ENCODE measurements around the gene PSMB3.
A peak's percentile ranks its signal among the peaks of the same experiment; 100 is the strongest.

PSMB3 gene

DNA sequence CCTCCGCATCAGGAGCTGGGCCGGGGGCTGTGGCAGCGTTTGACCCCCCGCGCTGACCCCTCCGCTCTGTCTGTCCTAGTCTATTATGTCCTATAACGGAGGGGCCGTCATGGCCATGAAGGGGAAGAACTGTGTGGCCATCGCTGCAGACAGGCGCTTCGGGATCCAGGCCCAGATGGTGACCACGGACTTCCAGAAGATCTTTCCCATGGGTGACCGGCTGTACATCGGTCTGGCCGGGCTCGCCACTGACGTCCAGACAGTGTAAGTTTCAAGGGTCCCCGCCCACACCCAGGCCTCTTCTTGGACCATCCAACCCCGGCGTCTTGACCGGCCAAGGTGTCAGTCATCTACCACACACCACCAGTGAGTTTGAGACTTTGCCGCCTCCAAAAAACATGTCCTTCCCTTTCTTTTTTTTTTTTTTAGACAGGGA lies 548 bp downstream of the PSMB3 start:
- Histone ChIP-seq H3K27me3 (ENCODE audit: insufficient read depth, low read depth, severe bottlenecking) (no peaks in the 10 kb centered on the region), H3K36me3 (peaks cover 39% of the 10 kb centered on the region), H3K9me3 (ENCODE audit: severe bottlenecking) (no peaks in the 10 kb centered on the region), H3K4me3 (ENCODE audit: low read depth, low read length) (peak overlapping the region; percentile 92), H3K27ac (peak overlapping the region; percentile 74)
- TF ChIP-seq, protein P1, sequence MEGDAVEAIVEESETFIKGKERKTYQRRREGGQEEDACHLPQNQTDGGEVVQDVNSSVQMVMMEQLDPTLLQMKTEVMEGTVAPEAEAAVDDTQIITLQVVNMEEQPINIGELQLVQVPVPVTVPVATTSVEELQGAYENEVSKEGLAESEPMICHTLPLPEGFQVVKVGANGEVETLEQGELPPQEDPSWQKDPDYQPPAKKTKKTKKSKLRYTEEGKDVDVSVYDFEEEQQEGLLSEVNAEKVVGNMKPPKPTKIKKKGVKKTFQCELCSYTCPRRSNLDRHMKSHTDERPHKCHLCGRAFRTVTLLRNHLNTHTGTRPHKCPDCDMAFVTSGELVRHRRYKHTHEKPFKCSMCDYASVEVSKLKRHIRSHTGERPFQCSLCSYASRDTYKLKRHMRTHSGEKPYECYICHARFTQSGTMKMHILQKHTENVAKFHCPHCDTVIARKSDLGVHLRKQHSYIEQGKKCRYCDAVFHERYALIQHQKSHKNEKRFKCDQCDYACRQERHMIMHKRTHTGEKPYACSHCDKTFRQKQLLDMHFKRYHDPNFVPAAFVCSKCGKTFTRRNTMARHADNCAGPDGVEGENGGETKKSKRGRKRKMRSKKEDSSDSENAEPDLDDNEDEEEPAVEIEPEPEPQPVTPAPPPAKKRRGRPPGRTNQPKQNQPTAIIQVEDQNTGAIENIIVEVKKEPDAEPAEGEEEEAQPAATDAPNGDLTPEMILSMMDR (IDR thresholded peaks at IDR 0.05; ENCODE audit: low read depth, low read length) = no peak
- no peak for DNase-seq

DNA sequence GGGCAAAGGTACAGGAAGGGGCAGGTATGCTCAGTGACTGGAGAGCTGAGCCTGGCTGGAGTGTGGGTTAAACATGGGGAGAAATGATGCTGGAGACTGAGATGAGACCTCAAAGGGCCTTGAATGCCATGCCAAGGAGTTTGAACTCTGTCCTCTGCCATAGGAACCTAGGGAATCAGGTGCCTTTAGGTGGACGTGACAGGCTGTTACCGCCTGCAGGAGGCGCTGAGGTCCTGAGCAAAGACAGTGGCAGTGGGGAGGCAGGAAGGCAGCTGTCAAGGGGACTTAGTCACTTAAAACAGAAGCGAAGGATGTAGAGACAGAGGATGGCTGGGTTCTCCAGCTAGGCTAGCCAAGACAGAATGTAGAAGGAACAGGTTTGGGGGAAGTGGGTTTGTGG lies 9.1 kb downstream of the PSMB3 start:
- peaks cover 71% of the 10 kb centered on the region for H3K36me3 ChIP-seq
- TF ChIP-seq, protein P1 (IDR thresholded peaks at IDR 0.05; ENCODE audit: low read depth, low read length) = peak; percentile 81
- no peak overlapping the region for H3K27ac ChIP-seq
- DNase-seq = peak; percentile 79
- H3K4me3 ChIP-seq (ENCODE audit: low read depth, low read length) = no peak overlapping the region
- no peaks in the 10 kb centered on the region for H3K9me3 ChIP-seq (ENCODE audit: severe bottlenecking)
- no peaks in the 10 kb centered on the region for H3K27me3 ChIP-seq (ENCODE audit: insufficient read depth, low read depth, severe bottlenecking)

DNA sequence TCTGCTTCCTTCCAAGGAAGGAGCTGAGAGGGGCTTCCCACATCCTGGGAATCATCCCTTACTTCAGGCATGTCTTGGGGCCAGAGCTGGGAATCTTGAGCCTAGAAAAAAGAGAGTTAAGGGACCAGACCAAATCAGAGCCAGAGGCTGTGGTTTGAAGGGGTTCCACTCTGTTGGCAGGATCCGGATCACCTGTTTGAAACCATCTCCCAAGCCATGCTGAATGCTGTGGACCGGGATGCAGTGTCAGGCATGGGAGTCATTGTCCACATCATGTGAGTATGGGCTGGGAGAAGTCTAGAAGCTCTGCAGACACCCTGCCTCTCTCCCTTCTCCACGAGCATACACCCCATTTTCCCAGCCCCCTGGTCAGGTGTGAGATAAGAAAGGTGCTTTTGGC lies 9.7 kb downstream of the PSMB3 start:
- DNase-seq = no peak
- TF ChIP-seq, protein P1 (IDR thresholded peaks at IDR 0.05; ENCODE audit: low read depth, low read length) = no peak

DNA sequence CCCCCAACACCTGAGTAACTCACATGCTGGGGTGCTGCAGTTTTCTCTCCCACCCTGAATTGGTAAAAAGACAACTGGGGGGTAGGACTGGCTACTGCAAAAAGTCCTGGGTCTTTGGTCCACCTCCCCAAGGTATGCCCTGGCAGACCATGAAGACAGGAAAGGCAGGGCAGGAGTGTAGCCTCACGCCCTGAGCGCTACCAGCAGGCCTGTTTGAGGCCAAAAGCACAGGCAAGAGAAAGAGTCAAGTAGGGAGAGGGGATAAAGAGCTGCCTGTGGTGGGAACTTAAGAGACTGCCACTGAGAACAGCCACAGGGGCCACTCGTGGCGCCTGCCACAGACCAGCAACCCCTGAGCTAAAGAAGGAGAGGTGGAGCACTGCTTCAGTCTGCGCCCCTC lies 13.8 kb downstream of the PSMB3 start:
- Histone ChIP-seq H3K4me3 (ENCODE audit: low read depth, low read length) (no peak overlapping the region), H3K9me3 (ENCODE audit: severe bottlenecking) (no peaks in the 10 kb centered on the region), H3K27me3 (ENCODE audit: insufficient read depth, low read depth, severe bottlenecking) (no peaks in the 10 kb centered on the region), H3K36me3 (peaks cover 59% of the 10 kb centered on the region), H3K27ac (no peak overlapping the region)
- TF ChIP-seq, protein P1 (IDR thresholded peaks at IDR 0.05; ENCODE audit: low read depth, low read length) = no peak
- no peak for DNase-seq

More for the DNA sequence above, 9.7 kb downstream of the PSMB3 start:
- Histone ChIP-seq H3K27ac (no peak overlapping the region), H3K9me3 (ENCODE audit: severe bottlenecking) (no peaks in the 10 kb centered on the region), H3K36me3 (peaks cover 69% of the 10 kb centered on the region), H3K27me3 (ENCODE audit: insufficient read depth, low read depth, severe bottlenecking) (no peaks in the 10 kb centered on the region), H3K4me3 (ENCODE audit: low read depth, low read length) (no peak overlapping the region)

DNA sequence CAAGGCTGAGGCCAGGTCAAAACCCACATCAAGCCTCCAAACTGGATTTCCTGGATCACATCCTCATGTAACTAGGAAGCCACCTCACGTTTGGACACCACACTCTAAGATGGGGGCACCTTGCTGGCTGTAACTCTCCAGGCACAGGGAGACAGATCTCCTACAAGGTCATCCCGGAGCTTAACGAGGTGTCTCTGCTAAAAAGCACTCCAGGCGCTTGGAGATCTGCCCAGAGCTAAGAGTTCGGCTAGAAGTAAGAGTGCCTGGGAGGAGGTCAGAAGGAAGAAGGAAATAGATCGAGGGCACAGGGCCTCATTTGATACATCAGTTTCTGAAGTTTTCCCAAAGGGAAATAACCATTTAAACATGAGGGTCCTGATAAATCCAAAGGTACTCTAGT lies 15.9 kb downstream of the PSMB3 start:
- Histone ChIP-seq H3K36me3 (peaks cover 57% of the 10 kb centered on the region), H3K4me3 (ENCODE audit: low read depth, low read length) (no peak overlapping the region), H3K27me3 (ENCODE audit: insufficient read depth, low read depth, severe bottlenecking) (no peaks in the 10 kb centered on the region), H3K27ac (no peak overlapping the region), H3K9me3 (ENCODE audit: severe bottlenecking) (no peaks in the 10 kb centered on the region)
- no peak for DNase-seq
- TF ChIP-seq, protein P1 (IDR thresholded peaks at IDR 0.05; ENCODE audit: low read depth, low read length) = no peak

DNA sequence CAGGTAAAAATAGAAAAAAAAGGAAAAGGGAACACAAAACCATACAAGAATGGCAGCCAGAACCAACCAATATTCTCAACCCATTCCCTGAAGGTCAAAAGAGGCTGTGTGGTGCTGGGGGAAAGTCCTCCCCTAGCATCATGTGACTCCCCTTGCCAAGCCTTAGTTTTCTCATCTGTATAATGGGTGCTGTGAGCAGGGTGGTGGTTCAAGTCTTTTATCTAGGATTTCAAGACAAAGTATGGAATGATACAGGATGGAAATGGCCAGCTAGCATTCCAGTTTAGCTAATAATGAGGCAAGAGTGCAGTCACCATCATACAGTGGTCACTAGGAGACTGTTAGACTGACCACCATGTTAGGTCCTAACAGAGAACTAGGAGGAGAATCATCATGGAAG lies 20.7 kb downstream of the PSMB3 start:
- Histone ChIP-seq H3K27ac (no peak overlapping the region), H3K27me3 (ENCODE audit: insufficient read depth, low read depth, severe bottlenecking) (no peaks in the 10 kb centered on the region), H3K4me3 (ENCODE audit: low read depth, low read length) (no peak overlapping the region), H3K9me3 (ENCODE audit: severe bottlenecking) (no peaks in the 10 kb centered on the region), H3K36me3 (peaks cover 77% of the 10 kb centered on the region)
- no peak for DNase-seq
- TF ChIP-seq, protein P1 (IDR thresholded peaks at IDR 0.05; ENCODE audit: low read depth, low read length) = no peak
